ENCODE data around the gene ST6GALNAC5.

DNA sequence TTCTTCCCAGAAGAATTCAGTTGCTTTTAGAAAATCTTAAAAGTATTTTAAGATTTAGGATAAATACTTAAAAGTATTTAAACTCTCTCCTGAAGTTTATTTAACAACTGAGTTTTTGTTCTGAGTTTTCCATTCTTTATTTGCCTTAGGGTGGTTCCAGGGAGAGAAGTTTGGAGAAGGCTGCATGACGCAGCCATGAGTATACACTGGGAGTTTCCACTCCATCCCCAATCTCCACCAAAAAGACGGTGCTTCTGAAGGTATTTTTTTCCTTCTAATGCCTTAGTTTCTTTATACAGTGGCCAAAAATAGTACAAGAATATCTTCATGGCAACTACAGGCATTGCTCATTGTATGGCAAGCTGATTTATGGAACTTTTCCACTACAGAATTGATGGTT is 122.7 kb downstream of the ST6GALNAC5 start:
- TF ChIP-seq, protein P1, sequence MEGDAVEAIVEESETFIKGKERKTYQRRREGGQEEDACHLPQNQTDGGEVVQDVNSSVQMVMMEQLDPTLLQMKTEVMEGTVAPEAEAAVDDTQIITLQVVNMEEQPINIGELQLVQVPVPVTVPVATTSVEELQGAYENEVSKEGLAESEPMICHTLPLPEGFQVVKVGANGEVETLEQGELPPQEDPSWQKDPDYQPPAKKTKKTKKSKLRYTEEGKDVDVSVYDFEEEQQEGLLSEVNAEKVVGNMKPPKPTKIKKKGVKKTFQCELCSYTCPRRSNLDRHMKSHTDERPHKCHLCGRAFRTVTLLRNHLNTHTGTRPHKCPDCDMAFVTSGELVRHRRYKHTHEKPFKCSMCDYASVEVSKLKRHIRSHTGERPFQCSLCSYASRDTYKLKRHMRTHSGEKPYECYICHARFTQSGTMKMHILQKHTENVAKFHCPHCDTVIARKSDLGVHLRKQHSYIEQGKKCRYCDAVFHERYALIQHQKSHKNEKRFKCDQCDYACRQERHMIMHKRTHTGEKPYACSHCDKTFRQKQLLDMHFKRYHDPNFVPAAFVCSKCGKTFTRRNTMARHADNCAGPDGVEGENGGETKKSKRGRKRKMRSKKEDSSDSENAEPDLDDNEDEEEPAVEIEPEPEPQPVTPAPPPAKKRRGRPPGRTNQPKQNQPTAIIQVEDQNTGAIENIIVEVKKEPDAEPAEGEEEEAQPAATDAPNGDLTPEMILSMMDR (IDR thresholded peaks at IDR 0.05; ENCODE audit: low read depth, low read length), result no peak
- TF ChIP-seq POLR2A (IDR thresholded peaks at IDR 0.05; ENCODE audit: extremely low read depth, insufficient read length), result no peak
- TF ChIP-seq, protein P2, sequence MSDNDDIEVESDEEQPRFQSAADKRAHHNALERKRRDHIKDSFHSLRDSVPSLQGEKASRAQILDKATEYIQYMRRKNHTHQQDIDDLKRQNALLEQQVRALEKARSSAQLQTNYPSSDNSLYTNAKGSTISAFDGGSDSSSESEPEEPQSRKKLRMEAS (IDR thresholded peaks at IDR 0.05; ENCODE audit: low read depth, low read length), result no peak
